WTC11 (cell line): ENCODE results near the gene TSPAN9. TPM values are rescaled to one million over a fixed set of nuclear protein-coding genes. Genes with fewer than 3 reads are reported as not detected.

ENCODE experiments used
- ATAC-seq: fragments of 200-7000 bp; cut with Tn5 transposase; 2 replicates; pipeline ENCODE4 v1.10.0; 2021; ENCODE audit warnings: mild to moderate bottlenecking, moderate library complexity
- CTCF ChIA-PET: fragments of 300-600 bp; sonication (Branson Sonifier 250); formaldehyde crosslinking; loops from one replicate; lab custom pipeline; 2021; ENCODE audit warnings: antibody characterized with exemption; lab: Charles Lee
- POLR2A ChIA-PET: fragments of 350-600 bp; sonication (Branson Sonifier 250); formaldehyde crosslinking; loops from one replicate; lab custom pipeline; 2021; ENCODE audit warnings: antibody characterized with exemption; lab: Charles Lee
- DNase-seq: peaks from one replicate; pipeline ENCODE4 v3.0.0; 2021; ENCODE audit warnings: low spot score
- H3K27ac Mint-ChIP-seq: 2 replicates; pipeline ENCODE4 v1.8.0; 2021; ENCODE audit warnings: mixed read lengths
- H3K27me3 Mint-ChIP-seq: 2 replicates; pipeline ENCODE4 v1.8.0; 2021; ENCODE audit warnings: low read depth, mild to moderate bottlenecking, moderate library complexity, mixed read lengths
- H3K36me3 Mint-ChIP-seq: 2 replicates; pipeline ENCODE4 v1.8.0; 2021; ENCODE audit warnings: mixed read lengths
- H3K4me1 Mint-ChIP-seq: 2 replicates; pipeline ENCODE4 v1.8.0; 2022; ENCODE audit warnings: mixed read lengths
- H3K4me3 Mint-ChIP-seq: 2 replicates; pipeline ENCODE4 v1.8.0; 2021; ENCODE audit warnings: mild to moderate bottlenecking, moderate library complexity, mixed read lengths
- H3K9me3 Mint-ChIP-seq: 2 replicates; pipeline ENCODE4 v1.8.0; 2021; ENCODE audit warnings: mixed read lengths
- ARID4B ChIP-seq: sonication (generic); formaldehyde crosslinking; IDR thresholded peaks from 2 replicates; pipeline ENCODE4 v1.8.0; 2023; ENCODE audit warnings: missing genetic modification reagents, mild to moderate bottlenecking, borderline replicate concordance
- ATF6 ChIP-seq: sonication (generic); formaldehyde crosslinking; IDR thresholded peaks from 2 replicates; pipeline ENCODE4 v1.8.1; 2023; ENCODE audit warnings: mild to moderate bottlenecking, missing genetic modification reagents
- FOXP1 ChIP-seq: sonication (generic); formaldehyde crosslinking; IDR thresholded peaks from 2 replicates; pipeline ENCODE4 v1.8.0; 2022; ENCODE audit warnings: missing genetic modification reagents, mild to moderate bottlenecking, moderate library complexity, borderline replicate concordance
- MLX ChIP-seq: sonication (generic); formaldehyde crosslinking; IDR thresholded peaks from 2 replicates; pipeline ENCODE4 v1.8.1; 2023; ENCODE audit warnings: mild to moderate bottlenecking, missing genetic modification reagents, moderate library complexity
- OVOL2 ChIP-seq: fragments of 250-450 bp; sonication (Bioruptor Pico); IDR thresholded peaks from 2 replicates; pipeline ENCODE4 v1.9.0; 2021; ENCODE audit warnings: mild to moderate bottlenecking, borderline replicate concordance
- ZNF281 ChIP-seq: sonication (generic); formaldehyde crosslinking; IDR thresholded peaks from 2 replicates; pipeline ENCODE4 v1.8.0; 2023; ENCODE audit warnings: mild to moderate bottlenecking, missing genetic modification reagents
- total RNA-seq: library from RNA; stranded (reverse); gene quantifications from 3 replicates; pipeline ENCODE4 v1.2.3, GENCODE V29; 2021

TSPAN9 gene
- total RNA-seq, 1 experiment from 2014 or later = 27.6 TPM

GRCh38 chr12:3150308-3150670 lies 73.1 kb downstream of the TSPAN9 start (continued):
- no peak for TF ChIP-seq ATF6
- TF ChIP-seq OVOL2 (CRISPR knock-in tag) = no peak
- TF ChIP-seq ZNF281 (CRISPR knock-in tag) = no peak
- no peak for TF ChIP-seq FOXP1 (CRISPR knock-in tag)
- no peak for TF ChIP-seq ARID4B (CRISPR knock-in tag)

GRCh38 chr12:3150931-3151835 lies 74.0 kb downstream of the TSPAN9 start:
- CTCF ChIA-PET = interaction anchor here (0.6 to 3.8 kb wide), 21 partner anchors 12 to 152 kb away, joined by 3 to 21 read pairs (median 5); no protein-coding TSS in a partner anchor
- TF ChIP-seq ZNF281 (CRISPR knock-in tag) (0 out of 2 replicates have a peak, but pooled peaks have one; percentile 15), MLX (no peak)
- Mint-ChIP-seq H3K4me1 (peaks cover 67% of the 10 kb centered on the region), H3K4me3 (peak overlapping the region; percentile 15; the same call in 1 of the 2 replicates), H3K36me3 (no peaks in the 10 kb centered on the region), H3K27ac (peak overlapping the region; percentile 88), H3K27me3 (no peaks in the 10 kb centered on the region), H3K9me3 (no peaks in the 10 kb centered on the region)
- DNase-seq = peak; percentile 44
- POLR2A ChIA-PET = no interaction called here
- peak; percentile 73 for ATAC-seq
